Measurements from ENCODE around the gene LPAR1. TPM values are rescaled to one million over a fixed set of nuclear protein-coding genes. Genes with fewer than 3 reads are reported as not detected.

The LPAR1 gene
- total and polyA plus RNA-seq, 10 of the 15 experiments (the other 5 are each of a cell fraction or from before 2014, with no cell fraction given), result 3.3 to 12.9 (median 8.4) TPM

DNA sequence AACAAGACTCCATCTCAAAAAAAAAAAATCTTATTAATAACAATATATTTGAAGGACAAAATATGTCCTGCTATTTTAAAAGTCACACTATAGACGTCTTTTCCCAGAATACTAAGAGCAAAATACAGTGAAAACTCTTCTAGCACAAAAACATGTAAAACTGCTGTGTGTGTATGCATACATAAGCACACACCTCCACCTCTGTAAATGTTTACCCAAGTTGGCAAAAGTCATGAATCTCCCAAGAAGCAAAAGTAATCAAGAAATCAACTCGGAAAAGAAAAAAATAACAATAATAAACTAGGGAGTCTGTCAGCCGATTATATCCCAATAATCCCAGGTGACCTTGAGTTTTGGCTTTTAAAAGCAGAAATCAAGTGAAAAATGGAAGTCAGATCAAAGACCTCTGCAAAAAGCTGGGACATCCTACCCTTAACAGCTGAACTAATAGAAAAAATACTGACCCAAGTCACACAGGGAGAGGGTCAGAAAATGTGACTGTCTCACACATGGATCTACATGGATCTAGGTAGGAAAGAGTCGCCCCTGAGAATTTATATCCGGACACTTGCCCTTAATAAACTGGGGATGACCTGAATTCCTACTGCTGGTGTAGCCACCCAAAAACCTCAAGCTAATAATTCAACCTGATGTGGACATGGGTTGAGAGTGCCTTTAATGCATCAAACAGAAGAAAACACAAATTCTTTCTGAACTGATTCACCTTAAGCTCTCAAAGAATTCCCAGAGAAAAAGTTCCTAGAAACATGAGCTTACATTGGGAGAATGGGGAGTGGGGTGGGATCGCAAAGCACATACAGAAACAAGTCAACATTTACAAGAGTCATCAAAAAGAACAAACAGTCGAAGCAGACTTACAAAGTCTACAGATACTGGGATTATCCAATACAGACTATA is 29.9 kb downstream of the LPAR1 start:
- intact Hi-C loops (cut with micrococcal nuclease; ENCODE audit: unreplicated experiment), result no loop called here
- ChIA-PET RAD21 (ENCODE audit: unreplicated experiment) (interaction anchor here (0.7 to 1.3 kb wide), 2 partner anchors 59 to 139 kb away, joined by 3 to 6 read pairs; no protein-coding TSS in a partner anchor), CTCF (interaction anchor here (1.1 to 1.4 kb wide), 3 partner anchors 10 to 132 kb away, joined by 3 to 8 read pairs (median 4); no protein-coding TSS in a partner anchor), POLR2A (interaction anchor here (0.8 to 1.6 kb wide), 2 partner anchors 9 to 13 kb away, joined by 3 to 6 read pairs; no protein-coding TSS in a partner anchor), SMC1A (ENCODE audit: uncharacterized antibody, unreplicated experiment) (interaction anchor here (0.5 to 17.2 kb wide), 11 partner anchors 10 to 1376 kb away, joined by 3 to 218 read pairs (median 4); no protein-coding TSS in a partner anchor)
- H3K79me2 ChIP-seq (ENCODE audit: control insufficient read depth, insufficient read depth, low read length), result no peaks in the 10 kb centered on the region
- TF ChIP-seq SUPT20H (IDR thresholded peaks at IDR 0.05; ENCODE audit: borderline replicate concordance, control insufficient read depth, low read depth, low read length) (no peak), FOS (IDR thresholded peaks at IDR 0.05; ENCODE audit: borderline replicate concordance, extremely low read depth, insufficient read length) (no peak)
- TF ChIP-seq, protein P1, sequence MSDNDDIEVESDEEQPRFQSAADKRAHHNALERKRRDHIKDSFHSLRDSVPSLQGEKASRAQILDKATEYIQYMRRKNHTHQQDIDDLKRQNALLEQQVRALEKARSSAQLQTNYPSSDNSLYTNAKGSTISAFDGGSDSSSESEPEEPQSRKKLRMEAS (IDR thresholded peaks at IDR 0.05; ENCODE audit: low read depth, low read length), result no peak
- WGBS (ENCODE audit: insufficient coverage, insufficient replicate concordance, low lambda C conversion rate, missing lambda C conversion rate), result 35% methylated on average over 7 of the region's 7 CpGs
- DNase-seq (ENCODE audit: low read depth, low spot score) (no peak), ATAC-seq (no peak), FAIRE-seq (no peak)
- H3K27ac ChIP-seq (ENCODE audit: control insufficient read depth, insufficient read depth), result no peak overlapping the region
- BruUV-seq (replicated peaks), result no TSS peak
- no peaks in the 10 kb centered on the region for H3K36me3 ChIP-seq (ENCODE audit: control insufficient read depth in 2 of 2, insufficient read depth in 2 of 2, low read length in 1 of 2)
- in situ Hi-C loops (cut with MboI), result no loop called here
- H4K20me1 ChIP-seq (ENCODE audit: control insufficient read depth, insufficient read depth), result no peaks in the 10 kb centered on the region
- no peaks in the 10 kb centered on the region; the same call in 2 of the 3 replicates for H3K9me3 ChIP-seq (replicated peaks; ENCODE audit: control insufficient read depth, insufficient read depth, low read length)
- no peak overlapping the region for H2AFZ ChIP-seq (ENCODE audit: control insufficient read depth, low read depth, low read length)
- H3K4me2 ChIP-seq (ENCODE audit: control insufficient read depth, insufficient read depth), result no peak overlapping the region
- no peaks in the 10 kb centered on the region for H3K4me1 ChIP-seq (ENCODE audit: control insufficient read depth, insufficient read depth, low read length)
- H3K4me3 ChIP-seq, result no peak overlapping the region
- H3K27me3 ChIP-seq (replicated peaks in 1 of 2; ENCODE audit: control insufficient read depth in 2 of 2, insufficient read depth in 2 of 2, low read length in 1 of 2), result no peaks in the 10 kb centered on the region
- H3K9ac ChIP-seq (ENCODE audit: control insufficient read depth, insufficient read depth, low read length), result no peak overlapping the region

All from GM12878 (cell line).